GM12874 (cell line): ENCODE measurements around the gene INAFM2.

ENCODE experiments used
- TF ChIP-seq, protein P1 (sequence below): IDR thresholded peaks from 2 replicates; pipeline ENCODE4 v1.5.1; 2011; ENCODE audit warnings: low read depth, mild to moderate bottlenecking, control low read depth, low read length, moderate library complexity; ENCODE audit not compliant: insufficient read depth

Gene INAFM2

DNA sequence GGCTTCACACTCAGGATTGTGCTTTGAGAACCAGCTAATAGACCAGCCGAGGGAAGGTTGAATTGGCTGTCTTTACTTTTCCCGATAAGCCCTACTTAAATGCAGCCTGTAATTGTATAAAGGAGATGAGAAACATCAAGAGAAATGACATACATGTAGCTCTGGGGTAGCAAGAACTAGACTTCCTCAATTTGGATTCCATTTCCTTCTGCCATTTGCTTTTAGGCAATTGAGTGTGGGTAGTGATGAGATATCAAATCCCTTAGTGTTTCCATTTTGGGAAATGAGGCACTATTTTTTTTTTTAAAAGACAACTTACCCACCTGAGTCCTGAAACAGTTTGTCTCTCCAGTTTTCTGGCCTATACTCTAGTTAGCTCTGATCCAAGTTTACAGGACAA, 2.2 kb downstream of the INAFM2 start:
- TF ChIP-seq, protein P1, sequence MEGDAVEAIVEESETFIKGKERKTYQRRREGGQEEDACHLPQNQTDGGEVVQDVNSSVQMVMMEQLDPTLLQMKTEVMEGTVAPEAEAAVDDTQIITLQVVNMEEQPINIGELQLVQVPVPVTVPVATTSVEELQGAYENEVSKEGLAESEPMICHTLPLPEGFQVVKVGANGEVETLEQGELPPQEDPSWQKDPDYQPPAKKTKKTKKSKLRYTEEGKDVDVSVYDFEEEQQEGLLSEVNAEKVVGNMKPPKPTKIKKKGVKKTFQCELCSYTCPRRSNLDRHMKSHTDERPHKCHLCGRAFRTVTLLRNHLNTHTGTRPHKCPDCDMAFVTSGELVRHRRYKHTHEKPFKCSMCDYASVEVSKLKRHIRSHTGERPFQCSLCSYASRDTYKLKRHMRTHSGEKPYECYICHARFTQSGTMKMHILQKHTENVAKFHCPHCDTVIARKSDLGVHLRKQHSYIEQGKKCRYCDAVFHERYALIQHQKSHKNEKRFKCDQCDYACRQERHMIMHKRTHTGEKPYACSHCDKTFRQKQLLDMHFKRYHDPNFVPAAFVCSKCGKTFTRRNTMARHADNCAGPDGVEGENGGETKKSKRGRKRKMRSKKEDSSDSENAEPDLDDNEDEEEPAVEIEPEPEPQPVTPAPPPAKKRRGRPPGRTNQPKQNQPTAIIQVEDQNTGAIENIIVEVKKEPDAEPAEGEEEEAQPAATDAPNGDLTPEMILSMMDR: no peak

DNA sequence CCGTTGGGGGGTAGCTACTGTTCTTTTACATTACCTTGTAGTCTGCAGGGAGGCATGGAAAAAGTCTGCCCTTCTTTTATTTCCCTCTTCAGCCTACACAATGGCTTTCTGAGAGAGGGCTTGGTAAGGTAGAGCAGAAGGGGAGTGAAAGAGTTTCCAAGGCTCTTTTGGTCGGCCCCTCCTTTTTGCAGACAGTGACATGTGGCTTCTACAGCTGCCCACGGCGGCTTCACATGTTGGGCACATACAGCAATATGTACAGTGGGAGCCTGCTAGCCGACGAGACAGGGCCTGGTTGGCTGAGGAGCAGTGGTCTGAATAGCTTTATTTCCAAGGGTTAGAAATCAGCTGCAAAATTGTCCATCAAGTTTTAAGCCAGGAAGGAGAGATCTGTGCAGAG, 4.0 kb downstream of the INAFM2 start:
- TF ChIP-seq, protein P1: no peak

- TF ChIP-seq, protein P1: no peak
Measured at GRCh38 chr15:40328176-40328575, 4.7 kb downstream of the INAFM2 start.

DNA sequence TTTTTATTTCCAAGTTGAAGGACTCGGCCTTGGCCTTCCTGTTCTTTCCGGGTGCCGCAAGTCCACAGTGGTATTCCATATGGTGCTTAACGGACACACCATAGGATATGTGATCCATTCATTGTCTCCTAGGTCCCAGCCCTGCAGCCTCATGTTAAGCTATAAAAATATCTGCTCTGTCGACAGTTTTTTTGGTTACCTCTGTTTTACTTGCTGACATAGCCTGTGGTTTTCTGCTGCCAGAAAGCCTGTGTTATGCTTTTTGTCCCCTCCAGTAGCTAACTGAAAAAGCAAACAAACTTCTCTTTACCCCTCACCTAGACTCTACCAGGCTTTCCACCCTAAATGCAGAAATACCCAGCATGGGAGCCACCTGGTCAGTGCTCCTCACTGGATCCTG, 5.3 kb downstream of the INAFM2 start:
- TF ChIP-seq, protein P1: no peak

DNA sequence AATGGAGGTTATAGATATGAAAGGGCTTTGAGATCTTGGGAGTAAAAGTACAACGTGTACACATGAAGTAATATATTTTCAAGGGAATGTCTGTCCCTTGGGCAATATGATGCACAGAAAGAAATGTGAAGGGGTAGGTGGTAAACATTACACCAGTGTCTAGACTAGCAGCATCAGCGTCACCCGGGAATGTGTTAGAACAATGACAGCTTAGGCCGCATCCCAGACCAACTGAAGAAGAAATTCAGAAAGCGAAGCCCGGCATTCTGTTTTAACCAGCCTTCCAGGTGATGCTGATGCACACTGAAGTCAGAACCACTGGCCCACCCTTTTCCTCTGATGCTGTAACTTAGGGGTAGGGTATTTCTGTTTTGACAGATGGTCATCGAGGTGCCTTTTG, 6.3 kb downstream of the INAFM2 start:
- TF ChIP-seq, protein P1: no peak

DNA sequence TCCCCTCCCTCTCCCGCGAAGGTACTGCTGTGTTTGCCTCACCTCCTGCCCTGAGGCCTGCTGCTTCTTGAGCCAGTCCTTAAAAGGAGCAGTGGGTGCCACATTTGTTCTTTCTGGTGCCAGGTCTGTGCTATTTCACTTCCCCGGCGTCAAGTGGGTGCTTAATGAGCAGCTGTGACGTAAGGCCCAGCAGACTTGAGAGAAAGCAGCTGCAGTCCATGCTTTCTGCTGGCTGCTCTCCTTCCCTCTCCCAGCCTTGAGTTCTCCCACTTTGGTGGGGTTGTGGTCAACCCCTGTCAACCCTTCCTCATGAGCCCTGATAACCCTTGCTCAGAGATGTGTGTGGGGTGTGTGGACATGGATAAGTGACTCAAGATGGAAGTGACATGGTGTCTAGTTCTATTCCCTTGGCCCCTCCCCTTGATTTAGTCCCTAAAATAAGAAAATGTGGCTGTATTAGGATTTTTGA, 6.9 kb downstream of the INAFM2 start:
- TF ChIP-seq, protein P1: no peak

GRCh38 chr15:40331026-40331425, 7.5 kb downstream of the INAFM2 start:
- TF ChIP-seq, protein P1: no peak

DNA sequence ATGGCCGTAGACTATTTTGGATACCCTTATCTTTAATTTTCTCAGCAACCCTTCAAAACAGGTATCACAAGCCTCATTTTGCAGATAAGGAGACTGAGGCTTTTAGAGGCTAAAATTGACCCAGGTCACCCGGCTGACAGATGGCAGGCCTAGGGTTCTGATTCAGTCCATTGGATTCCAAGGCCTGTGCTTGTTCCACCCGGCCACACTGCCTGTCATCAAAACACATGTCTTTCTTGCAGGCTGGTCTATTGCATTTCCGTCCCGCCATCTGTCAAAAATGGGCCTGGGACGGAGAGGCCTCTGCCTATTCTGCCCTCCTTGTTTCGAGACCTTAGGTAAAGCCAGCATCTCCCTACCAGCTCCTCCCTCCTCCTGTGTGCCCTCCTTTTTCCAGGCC, 8.1 kb downstream of the INAFM2 start:
- TF ChIP-seq, protein P1: no peak
